DOHH2 (cell line): ENCODE measurements around the gene CAMTA1.

Experiments
- H3F3A ChIP-seq: fragments of 200-600 bp; sonication (generic), shearing (Covaris generic); 2 replicates; pipeline ENCODE4 v1.6.0; 2016; ENCODE audit warnings: antibody characterized with exemption, mild to moderate bottlenecking; ENCODE audit not compliant: control insufficient read depth, insufficient read depth
- H3K27ac ChIP-seq: fragments of 200-600 bp; sonication (generic); 2 replicates; pipeline ENCODE4 v1.5.1; 2014; ENCODE audit warnings: low read depth, mild to moderate bottlenecking, low read length, moderate library complexity
- H3K27me3 ChIP-seq: fragments of 200-600 bp; sonication (generic); 2 replicates; pipeline ENCODE4 v1.6.1; 2014; ENCODE audit warnings: mild to moderate bottlenecking, low read length, mixed read lengths; ENCODE audit not compliant: control insufficient read depth
- H3K36me3 ChIP-seq: fragments of 200-600 bp; sonication (generic); 2 replicates; pipeline ENCODE4 v1.6.1; 2014; ENCODE audit warnings: mild to moderate bottlenecking, low read length, moderate library complexity, mixed read lengths; ENCODE audit not compliant: control insufficient read depth
- H3K4me1 ChIP-seq: fragments of 200-600 bp; sonication (generic); 2 replicates; pipeline ENCODE4 v1.6.1; 2014; ENCODE audit warnings: mild to moderate bottlenecking, low read length, mixed read lengths; ENCODE audit not compliant: control insufficient read depth
- H3K4me2 ChIP-seq: fragments of 200-600 bp; sonication (generic); 2 replicates; pipeline ENCODE4 v1.6.0; 2014; ENCODE audit warnings: mild to moderate bottlenecking, low read length, moderate library complexity
- H3K4me3 ChIP-seq: fragments of 200-600 bp; sonication (generic); 2 replicates; pipeline ENCODE4 v1.5.1; 2014; ENCODE audit warnings: mild to moderate bottlenecking, low read length, mixed read lengths
- H3K79me2 ChIP-seq: fragments of 200-600 bp; sonication (generic); 2 replicates; pipeline ENCODE4 v1.6.1; 2014; ENCODE audit warnings: mild to moderate bottlenecking, low read length, mixed read lengths; ENCODE audit not compliant: control insufficient read depth
- H3K9me2 ChIP-seq: fragments of 200-600 bp; sonication (generic); replicated peaks from 2 replicates; pipeline ENCODE4 v1.6.1; 2014; ENCODE audit warnings: mild to moderate bottlenecking, low read length, mixed read lengths; ENCODE audit not compliant: control insufficient read depth
- H3K9me3 ChIP-seq: fragments of 200-600 bp; sonication (generic); 2 replicates; pipeline ENCODE4 v1.6.1; 2014; ENCODE audit warnings: antibody characterized with exemption, low read length, mixed read lengths; ENCODE audit not compliant: control insufficient read depth, insufficient read depth
- H4K20me1 ChIP-seq: fragments of 200-600 bp; sonication (generic); 2 replicates; pipeline ENCODE4 v1.6.0; 2014; ENCODE audit warnings: low read depth, mild to moderate bottlenecking, antibody characterized with exemption, low read length, moderate library complexity; ENCODE audit not compliant: control insufficient read depth, insufficient read depth
- EZH2phosphoT487 ChIP-seq: fragments of 200-600 bp; sonication (generic); IDR thresholded peaks from 2 replicates; pipeline ENCODE4 v1.6.1; 2017; ENCODE audit warnings: borderline replicate concordance, mild to moderate bottlenecking, antibody characterized with exemption, low read length, moderate library complexity, mixed read lengths
- TF ChIP-seq, protein P1 (sequence below): fragments of 200-600 bp; sonication (generic); IDR thresholded peaks from one replicate; pipeline ENCODE4 v1.5.1; 2014; ENCODE audit warnings: antibody characterized with exemption, mild to moderate bottlenecking, low read depth, low read length; ENCODE audit not compliant: poor library complexity, severe bottlenecking

CAMTA1 gene

DNA sequence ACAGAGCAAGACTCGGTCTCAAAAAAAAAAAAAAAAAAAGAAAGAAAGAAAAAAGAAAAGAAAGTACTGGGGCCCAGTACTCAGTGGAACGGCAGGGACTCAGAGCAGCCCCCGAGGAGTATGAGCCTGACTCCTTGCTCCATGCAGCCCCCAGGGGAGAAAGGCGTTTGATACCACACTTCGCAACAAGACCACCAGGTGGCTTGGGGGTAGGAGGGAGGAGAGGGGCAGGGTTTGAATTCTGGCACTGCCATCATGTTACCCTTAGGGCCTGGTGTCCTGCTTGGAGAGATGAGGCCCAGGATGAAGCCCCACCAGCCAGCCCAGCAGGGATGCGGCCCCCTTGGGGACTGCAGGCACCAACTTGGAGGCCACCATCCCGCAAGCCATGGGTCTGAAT, 664.5 kb downstream of the CAMTA1 start:
- no peaks in the 10 kb centered on the region for H3K9me3 ChIP-seq
- H3F3A ChIP-seq = no peaks in the 10 kb centered on the region
- no peaks in the 10 kb centered on the region for H3K36me3 ChIP-seq
- H3K4me1 ChIP-seq = no peaks in the 10 kb centered on the region
- no peak overlapping the region for H3K4me2 ChIP-seq
- H3K27ac ChIP-seq = no peak overlapping the region
- no peaks in the 10 kb centered on the region for H3K79me2 ChIP-seq
- H3K9me2 ChIP-seq = no peaks in the 10 kb centered on the region
- no peak overlapping the region for H3K4me3 ChIP-seq
- TF ChIP-seq EZH2phosphoT487 = no peak
- TF ChIP-seq, protein P1, sequence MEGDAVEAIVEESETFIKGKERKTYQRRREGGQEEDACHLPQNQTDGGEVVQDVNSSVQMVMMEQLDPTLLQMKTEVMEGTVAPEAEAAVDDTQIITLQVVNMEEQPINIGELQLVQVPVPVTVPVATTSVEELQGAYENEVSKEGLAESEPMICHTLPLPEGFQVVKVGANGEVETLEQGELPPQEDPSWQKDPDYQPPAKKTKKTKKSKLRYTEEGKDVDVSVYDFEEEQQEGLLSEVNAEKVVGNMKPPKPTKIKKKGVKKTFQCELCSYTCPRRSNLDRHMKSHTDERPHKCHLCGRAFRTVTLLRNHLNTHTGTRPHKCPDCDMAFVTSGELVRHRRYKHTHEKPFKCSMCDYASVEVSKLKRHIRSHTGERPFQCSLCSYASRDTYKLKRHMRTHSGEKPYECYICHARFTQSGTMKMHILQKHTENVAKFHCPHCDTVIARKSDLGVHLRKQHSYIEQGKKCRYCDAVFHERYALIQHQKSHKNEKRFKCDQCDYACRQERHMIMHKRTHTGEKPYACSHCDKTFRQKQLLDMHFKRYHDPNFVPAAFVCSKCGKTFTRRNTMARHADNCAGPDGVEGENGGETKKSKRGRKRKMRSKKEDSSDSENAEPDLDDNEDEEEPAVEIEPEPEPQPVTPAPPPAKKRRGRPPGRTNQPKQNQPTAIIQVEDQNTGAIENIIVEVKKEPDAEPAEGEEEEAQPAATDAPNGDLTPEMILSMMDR = no peak
- H4K20me1 ChIP-seq = no peaks in the 10 kb centered on the region
- no peaks in the 10 kb centered on the region for H3K27me3 ChIP-seq

DNA sequence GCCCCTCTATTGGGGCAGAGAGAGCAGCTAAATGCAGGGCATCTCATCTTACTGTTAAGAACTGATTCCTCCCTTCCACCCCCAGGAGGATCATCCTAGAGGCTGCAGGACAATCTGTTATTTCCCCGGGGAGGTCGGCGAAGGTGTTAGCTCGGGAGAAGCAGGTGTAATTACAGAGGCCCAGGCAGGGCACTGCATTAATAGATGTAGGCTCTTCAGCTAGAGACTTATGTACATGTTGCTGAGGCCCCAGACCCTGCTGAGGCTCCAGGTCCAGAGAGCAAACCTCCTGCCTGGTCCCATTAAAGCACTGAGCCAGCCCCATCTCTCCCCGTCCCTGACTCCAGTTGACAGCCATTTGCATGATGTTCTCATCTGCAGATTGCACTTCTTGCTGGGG, 665.6 kb downstream of the CAMTA1 start:
- no peaks in the 10 kb centered on the region for H4K20me1 ChIP-seq
- H3F3A ChIP-seq = no peaks in the 10 kb centered on the region
- H3K79me2 ChIP-seq = no peaks in the 10 kb centered on the region
- H3K4me1 ChIP-seq = no peaks in the 10 kb centered on the region
- no peaks in the 10 kb centered on the region for H3K36me3 ChIP-seq
- H3K27me3 ChIP-seq = no peaks in the 10 kb centered on the region
- TF ChIP-seq, protein P1 = no peak
- TF ChIP-seq EZH2phosphoT487 = no peak
- H3K9me2 ChIP-seq = no peaks in the 10 kb centered on the region
- H3K4me2 ChIP-seq = no peak overlapping the region
- H3K4me3 ChIP-seq = no peak overlapping the region
- no peaks in the 10 kb centered on the region for H3K9me3 ChIP-seq
- H3K27ac ChIP-seq = no peak overlapping the region

DNA sequence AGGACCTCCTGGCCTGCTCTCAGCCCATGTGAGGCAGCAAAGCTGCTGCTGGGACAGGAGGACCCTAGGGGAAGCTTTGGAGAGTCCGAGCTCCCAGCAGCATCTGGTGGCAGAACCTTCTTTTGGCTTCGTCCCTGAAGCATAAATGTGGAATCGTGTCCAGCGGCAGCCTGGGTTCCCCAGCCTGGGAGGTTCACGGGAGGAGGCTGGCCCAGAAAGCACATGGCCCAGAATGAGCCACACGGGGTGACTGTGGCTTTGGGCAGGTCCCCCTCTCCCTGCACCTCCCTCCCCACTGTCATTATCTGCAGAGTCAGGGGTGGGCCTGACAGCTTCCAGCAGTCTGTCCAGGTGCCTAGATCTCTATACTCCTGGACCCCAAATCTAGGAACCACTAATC, 667.8 kb downstream of the CAMTA1 start:
- TF ChIP-seq, protein P1 = no peak
- no peak for TF ChIP-seq EZH2phosphoT487
- Histone ChIP-seq H3F3A (no peaks in the 10 kb centered on the region), H3K4me3 (no peak overlapping the region), H3K27ac (no peak overlapping the region), H3K9me3 (no peaks in the 10 kb centered on the region), H3K36me3 (no peaks in the 10 kb centered on the region), H3K79me2 (no peaks in the 10 kb centered on the region), H3K27me3 (no peaks in the 10 kb centered on the region), H4K20me1 (no peaks in the 10 kb centered on the region), H3K4me1 (no peaks in the 10 kb centered on the region), H3K4me2 (no peak overlapping the region), H3K9me2 (no peaks in the 10 kb centered on the region)
